Natural killer cell (primary cell): ENCODE results near the gene ZNF79. TPM values are rescaled to one million over a fixed set of nuclear protein-coding genes. Genes with fewer than 3 reads are reported as not detected.

Source experiments
- ATAC-seq, 3 donors: fragments of 150-1000 bp in 2 of 3; fragments of 200-7000 bp in 1 of 3; cut with Tn5 transposase; 1 replicate in 1 of 3; 2 replicates in 2 of 3; pipeline ENCODE4 v1.10.0; 2021; ENCODE audit warnings: mild to moderate bottlenecking in 2 of 3, moderate library complexity in 2 of 3
- DNase-seq, 2 donors: peaks; one replicate each; pipeline versions ENCODE4 v3.0.0 to v3.0.0-alpha.2; 2013 to 2021; ENCODE audit warnings: mixed read lengths in 1 of 2
- H3K27ac ChIP-seq: one replicate; pipeline ENCODE4 v1.5.1; 2013; ENCODE audit warnings: mild to moderate bottlenecking, low read length
- H3K27me3 ChIP-seq: one replicate; pipeline ENCODE4 v1.6.1; 2013; ENCODE audit warnings: low read length; ENCODE audit not compliant: control insufficient read depth, insufficient read depth
- H3K36me3 ChIP-seq: one replicate; pipeline ENCODE4 v1.6.1; 2013; ENCODE audit warnings: low read length; ENCODE audit not compliant: control insufficient read depth, insufficient read depth
- H3K4me1 ChIP-seq: one replicate; pipeline ENCODE4 v1.6.1; 2013; ENCODE audit warnings: low read length; ENCODE audit not compliant: control insufficient read depth, insufficient read depth
- H3K4me3 ChIP-seq: one replicate; pipeline ENCODE4 v1.5.1; 2013; ENCODE audit warnings: low read length
- H3K9me3 ChIP-seq: one replicate; pipeline ENCODE4 v1.6.1; 2013; ENCODE audit warnings: low read length; ENCODE audit not compliant: control insufficient read depth, insufficient read depth
- H3K27ac Mint-ChIP-seq, 2 donors: one replicate each; pipeline ENCODE4 v1.8.0; 2022; ENCODE audit warnings: mild to moderate bottlenecking in 2 of 2, mixed read lengths in 2 of 2, moderate library complexity in 1 of 2
- H3K27me3 Mint-ChIP-seq, 2 donors: one replicate each; pipeline ENCODE4 v1.8.0; 2022; ENCODE audit warnings: low read depth in 2 of 2, mixed read lengths in 2 of 2
- H3K36me3 Mint-ChIP-seq: one replicate; pipeline ENCODE4 v1.8.0; 2022; ENCODE audit warnings: mixed read lengths
- H3K4me1 Mint-ChIP-seq, 2 donors: one replicate each; pipeline ENCODE4 v1.8.0; 2022; ENCODE audit warnings: mixed read lengths in 2 of 2
- H3K4me3 Mint-ChIP-seq: one replicate; pipeline ENCODE4 v1.8.0; 2022; ENCODE audit warnings: mild to moderate bottlenecking, moderate library complexity, mixed read lengths
- H3K9me3 Mint-ChIP-seq, 2 donors: one replicate each; pipeline ENCODE4 v1.8.0; 2022; ENCODE audit warnings: mixed read lengths in 2 of 2
- WGBS: methylation state at CpG from one replicate; pipeline ENCODE4 v1.1.7; 2013; ENCODE audit warnings: missing lambda C conversion rate; ENCODE audit not compliant: insufficient coverage; 5-methylcytosine and 5-hydroxymethylcytosine counted together
- intact Hi-C: fragments of 100-400 bp; cut with micrococcal nuclease; formaldehyde crosslinking; loops from one replicate; pipeline ENCODE4 v1.14.2; 2022
- total RNA-seq, 4 donors: library from RNA; stranded (reverse); fragments of 120-200 nt in 1 of 4; gene quantifications; one replicate each; pipeline versions ENCODE4 v1.2.3 to v1.2.4, GENCODE V29; 2013 to 2022
- TF ChIP-seq, protein P1 (sequence below): fragments of 200-600 bp; IDR thresholded peaks from one replicate; pipeline ENCODE4 v1.8.0; 2022; ENCODE audit warnings: antibody characterized with exemption

ZNF79 gene
- total RNA-seq, 3 donors from 2014 or later (not counting 1 experiment from before 2014, with no cell fraction given): 13.8 to 16.1 (median 14.2) TPM

DNA sequence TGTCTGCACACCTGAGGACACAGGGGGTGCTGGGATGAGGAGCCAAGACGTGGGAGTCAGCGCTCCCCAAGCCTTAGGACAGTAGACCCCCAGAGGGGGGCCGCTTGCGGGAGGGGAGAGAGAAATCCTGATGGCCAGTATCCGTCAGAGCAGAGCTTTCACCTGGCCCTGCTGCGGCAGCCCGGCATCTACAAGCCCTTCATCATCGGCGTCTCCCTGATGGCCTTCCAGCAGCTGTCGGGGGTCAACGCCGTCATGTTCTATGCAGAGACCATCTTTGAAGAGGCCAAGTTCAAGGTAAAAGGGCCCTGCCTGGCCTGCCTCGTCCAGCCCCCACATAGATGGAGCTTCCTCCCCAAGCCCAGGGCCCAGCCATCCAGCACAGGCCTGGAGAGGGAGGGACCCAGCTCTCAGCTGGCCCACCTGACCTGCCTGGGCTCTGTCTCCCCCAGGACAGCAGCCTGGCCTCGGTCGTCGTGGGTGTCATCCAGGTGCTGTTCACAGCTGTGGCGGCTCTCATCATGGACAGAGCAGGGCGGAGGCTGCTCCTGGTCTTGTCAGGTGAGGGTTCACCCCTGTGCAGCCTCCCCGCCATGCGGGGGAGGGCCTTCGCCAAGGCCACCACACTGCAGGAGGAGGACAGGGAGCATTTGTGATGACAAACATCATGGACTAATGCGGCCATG is 20.5 kb upstream of the ZNF79 start:
- H3K36me3 ChIP-seq: peaks cover 2% of the 10 kb centered on the region
- Mint-ChIP-seq H3K4me3 (no peak overlapping the region), H3K27ac (no peak overlapping the region), H3K9me3 (no peaks in the 10 kb centered on the region), H3K4me1 (peaks cover 0 to 5% of the 10 kb centered on the region in 2 donors), H3K36me3 (no peaks in the 10 kb centered on the region), H3K27me3 (no peaks in the 10 kb centered on the region)
- no peaks in the 10 kb centered on the region for H3K9me3 ChIP-seq
- peaks cover 5% of the 10 kb centered on the region for H3K27me3 ChIP-seq
- DNase-seq (no peak), ATAC-seq (no peak)
- no peak overlapping the region for H3K27ac ChIP-seq
- intact Hi-C loops: no loop called here
- TF ChIP-seq, protein P1, sequence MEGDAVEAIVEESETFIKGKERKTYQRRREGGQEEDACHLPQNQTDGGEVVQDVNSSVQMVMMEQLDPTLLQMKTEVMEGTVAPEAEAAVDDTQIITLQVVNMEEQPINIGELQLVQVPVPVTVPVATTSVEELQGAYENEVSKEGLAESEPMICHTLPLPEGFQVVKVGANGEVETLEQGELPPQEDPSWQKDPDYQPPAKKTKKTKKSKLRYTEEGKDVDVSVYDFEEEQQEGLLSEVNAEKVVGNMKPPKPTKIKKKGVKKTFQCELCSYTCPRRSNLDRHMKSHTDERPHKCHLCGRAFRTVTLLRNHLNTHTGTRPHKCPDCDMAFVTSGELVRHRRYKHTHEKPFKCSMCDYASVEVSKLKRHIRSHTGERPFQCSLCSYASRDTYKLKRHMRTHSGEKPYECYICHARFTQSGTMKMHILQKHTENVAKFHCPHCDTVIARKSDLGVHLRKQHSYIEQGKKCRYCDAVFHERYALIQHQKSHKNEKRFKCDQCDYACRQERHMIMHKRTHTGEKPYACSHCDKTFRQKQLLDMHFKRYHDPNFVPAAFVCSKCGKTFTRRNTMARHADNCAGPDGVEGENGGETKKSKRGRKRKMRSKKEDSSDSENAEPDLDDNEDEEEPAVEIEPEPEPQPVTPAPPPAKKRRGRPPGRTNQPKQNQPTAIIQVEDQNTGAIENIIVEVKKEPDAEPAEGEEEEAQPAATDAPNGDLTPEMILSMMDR: no peak
- H3K4me1 ChIP-seq: peaks cover under 1% of the 10 kb centered on the region
- WGBS: 94% methylated on average over 21 of the region's 22 CpGs
- no peak overlapping the region for H3K4me3 ChIP-seq

DNA sequence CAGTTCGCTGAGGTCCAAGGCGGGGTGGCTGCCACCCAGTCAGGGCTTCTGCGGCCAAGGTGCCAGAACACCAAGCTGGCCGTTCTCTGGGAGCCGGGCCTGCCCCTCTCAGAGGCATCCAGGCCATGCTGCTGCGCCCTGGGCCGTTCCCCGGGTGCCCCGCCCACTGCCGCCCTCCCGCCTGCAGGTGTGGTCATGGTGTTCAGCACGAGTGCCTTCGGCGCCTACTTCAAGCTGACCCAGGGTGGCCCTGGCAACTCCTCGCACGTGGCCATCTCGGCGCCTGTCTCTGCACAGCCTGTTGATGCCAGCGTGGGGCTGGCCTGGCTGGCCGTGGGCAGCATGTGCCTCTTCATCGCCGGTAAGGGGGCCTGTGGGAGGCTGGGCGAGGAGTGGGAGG is 19.6 kb upstream of the ZNF79 start:
- no peak overlapping the region for H3K27ac Mint-ChIP-seq
- peaks cover 0 to 4% of the 10 kb centered on the region in 2 donors for H3K4me1 Mint-ChIP-seq
- no peaks in the 10 kb centered on the region for H3K27me3 Mint-ChIP-seq
- H3K4me3 ChIP-seq: no peak overlapping the region
- intact Hi-C loops: no loop called here
- ATAC-seq (no peak), DNase-seq (no peak)
- H3K9me3 ChIP-seq: no peaks in the 10 kb centered on the region
- TF ChIP-seq, protein P1: no peak
- H3K9me3 Mint-ChIP-seq: no peaks in the 10 kb centered on the region
- 94% methylated on average over 23 of the region's 23 CpGs for WGBS
- H3K36me3 ChIP-seq: peaks cover 2% of the 10 kb centered on the region
- H3K4me3 Mint-ChIP-seq: no peak overlapping the region
- H3K4me1 ChIP-seq: no peaks in the 10 kb centered on the region
- no peaks in the 10 kb centered on the region for H3K36me3 Mint-ChIP-seq
- H3K27ac ChIP-seq: no peak overlapping the region
- H3K27me3 ChIP-seq: no peaks in the 10 kb centered on the region

GRCh38 chr9:127405344-127406125 is 18.6 kb upstream of the ZNF79 start:
- Histone ChIP-seq H3K27me3 (no peaks in the 10 kb centered on the region), H3K36me3 (no peaks in the 10 kb centered on the region), H3K27ac (no peak overlapping the region), H3K4me1 (no peaks in the 10 kb centered on the region), H3K9me3 (no peaks in the 10 kb centered on the region), H3K4me3 (no peak overlapping the region)
- TF ChIP-seq, protein P1: no peak
- Mint-ChIP-seq H3K4me1 (peaks cover 0 to 4% of the 10 kb centered on the region in 2 donors), H3K36me3 (no peaks in the 10 kb centered on the region), H3K9me3 (no peaks in the 10 kb centered on the region), H3K27me3 (no peaks in the 10 kb centered on the region), H3K4me3 (no peak overlapping the region), H3K27ac (no peak overlapping the region)
- ATAC-seq: no peak
- intact Hi-C loops: no loop called here
- no peak for DNase-seq
- WGBS: 96% methylated on average over 20 of the region's 20 CpGs
